Mucosa of descending colon (tissue), 3 donors: ENCODE data around the gene TMEM123. TPM values are rescaled to one million over a fixed set of nuclear protein-coding genes. Genes with fewer than 3 reads are reported as not detected.
A peak's percentile ranks its signal among the peaks of the same experiment; 100 is the strongest.

Source experiments
- ATAC-seq: fragments of 200-7000 bp; cut with Tn5 transposase; one replicate; pipeline ENCODE4 v1.9.1; 2020; ENCODE audit warnings: mild to moderate bottlenecking, moderate library complexity
- DNase-seq, 3 donors: peaks; one replicate each; pipeline ENCODE4 v3.0.0-alpha.2; 2020
- H3K36me3 ChIP-seq: fragments of 200-600 bp; one replicate; pipeline ENCODE4 v1.8.0; 2021; ENCODE audit warnings: low read depth, mild to moderate bottlenecking
- H3K4me1 ChIP-seq: fragments of 200-600 bp; one replicate; pipeline ENCODE4 v1.8.0; 2021; ENCODE audit warnings: low read depth, mild to moderate bottlenecking
- H3K4me3 ChIP-seq: fragments of 200-600 bp; one replicate; pipeline ENCODE4 v1.8.0; 2021; ENCODE audit warnings: mild to moderate bottlenecking
- H3K9me3 ChIP-seq: fragments of 200-600 bp; one replicate; pipeline ENCODE4 v1.8.0; 2021; ENCODE audit warnings: mild to moderate bottlenecking
- intact Hi-C, 2 donors: fragments of 100-400 bp; cut with DNase I in 1 of 2; cut with micrococcal nuclease in 1 of 2; formaldehyde crosslinking; loops; one replicate each; pipeline versions ENCODE4 v1.11.0 to v1.11.1; 2022; cut with DNase I, micrococcal nuclease
- total RNA-seq, 3 donors: library from RNA; stranded (reverse); fragmentation: NEBNext Ultra II Directional in 2 of 3; extraction: Animal tissue kit (Norgen Biotek cat#: 25700) in 2 of 3; gene quantifications; one replicate each; pipeline versions ENCODE4 v1.2.1 to v1.2.4, GENCODE V29; 2021 to 2023
- TF ChIP-seq, protein P1 (sequence below): fragments of 200-600 bp; IDR thresholded peaks from one replicate; pipeline ENCODE4 v1.8.0; 2022; ENCODE audit warnings: antibody characterized with exemption, mild to moderate bottlenecking
- donor health status: DM: no; HTN: no; CAD: no; lungs with moderate emphysema.
- donor health status: DM: no; HTN: no; CAD: no.
- donor health status: DM: no; HTN: yes; CAD: no.

The TMEM123 gene
- total RNA-seq, 3 donors from 2014 or later: 153 to 205 (median 157) TPM

DNA sequence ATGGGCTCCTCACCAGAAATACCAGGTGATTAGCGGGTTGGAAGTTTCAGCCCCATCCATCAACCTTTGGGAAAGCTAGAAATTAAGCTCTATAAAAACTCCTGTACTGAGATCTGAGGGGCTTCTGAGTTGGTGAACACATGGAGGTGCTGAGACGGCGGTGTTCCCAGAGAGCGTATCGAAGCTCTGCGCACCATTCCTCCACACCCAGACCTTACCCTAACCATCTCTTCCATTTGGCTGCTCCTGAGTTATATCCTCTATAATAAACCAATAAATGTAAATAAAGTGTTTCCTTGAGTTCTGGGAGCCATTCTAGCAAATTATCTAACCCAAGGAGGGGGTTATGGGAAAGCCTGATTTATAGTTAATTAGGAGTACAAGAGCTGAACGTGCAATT, 41.4 kb downstream of the TMEM123 start:
- DNase-seq (no peak), ATAC-seq (peak; percentile 22)
- Histone ChIP-seq H3K9me3 (no peaks in the 10 kb centered on the region), H3K4me3 (no peak overlapping the region), H3K4me1 (peaks cover 7% of the 10 kb centered on the region), H3K36me3 (no peaks in the 10 kb centered on the region)
- TF ChIP-seq, protein P1, sequence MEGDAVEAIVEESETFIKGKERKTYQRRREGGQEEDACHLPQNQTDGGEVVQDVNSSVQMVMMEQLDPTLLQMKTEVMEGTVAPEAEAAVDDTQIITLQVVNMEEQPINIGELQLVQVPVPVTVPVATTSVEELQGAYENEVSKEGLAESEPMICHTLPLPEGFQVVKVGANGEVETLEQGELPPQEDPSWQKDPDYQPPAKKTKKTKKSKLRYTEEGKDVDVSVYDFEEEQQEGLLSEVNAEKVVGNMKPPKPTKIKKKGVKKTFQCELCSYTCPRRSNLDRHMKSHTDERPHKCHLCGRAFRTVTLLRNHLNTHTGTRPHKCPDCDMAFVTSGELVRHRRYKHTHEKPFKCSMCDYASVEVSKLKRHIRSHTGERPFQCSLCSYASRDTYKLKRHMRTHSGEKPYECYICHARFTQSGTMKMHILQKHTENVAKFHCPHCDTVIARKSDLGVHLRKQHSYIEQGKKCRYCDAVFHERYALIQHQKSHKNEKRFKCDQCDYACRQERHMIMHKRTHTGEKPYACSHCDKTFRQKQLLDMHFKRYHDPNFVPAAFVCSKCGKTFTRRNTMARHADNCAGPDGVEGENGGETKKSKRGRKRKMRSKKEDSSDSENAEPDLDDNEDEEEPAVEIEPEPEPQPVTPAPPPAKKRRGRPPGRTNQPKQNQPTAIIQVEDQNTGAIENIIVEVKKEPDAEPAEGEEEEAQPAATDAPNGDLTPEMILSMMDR: no peak
- intact Hi-C loops: no loop called here

DNA sequence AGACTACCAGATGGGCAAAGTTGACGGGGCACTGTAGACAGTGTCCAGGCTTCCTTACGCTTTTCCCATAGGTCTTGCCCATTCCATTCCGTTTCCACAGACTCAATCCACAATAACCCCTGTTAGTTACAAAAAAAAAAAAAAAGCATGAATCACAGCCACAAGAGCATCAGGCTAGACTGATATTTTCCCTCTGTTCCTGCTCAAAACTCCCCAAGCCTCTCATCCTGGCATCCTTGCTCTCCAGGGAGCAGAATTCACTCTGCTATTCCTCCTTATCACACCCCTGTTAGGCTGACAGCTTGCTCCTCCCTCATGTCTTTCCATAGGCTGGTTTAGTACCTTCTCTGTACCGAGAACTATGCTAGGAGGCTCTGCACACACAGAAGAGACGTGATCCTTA, 42.2 kb downstream of the TMEM123 start:
- Histone ChIP-seq H3K4me3 (no peak overlapping the region), H3K9me3 (no peaks in the 10 kb centered on the region), H3K36me3 (no peaks in the 10 kb centered on the region), H3K4me1 (peaks cover 7% of the 10 kb centered on the region)
- TF ChIP-seq, protein P1: no peak
- no peak for ATAC-seq
- intact Hi-C loops: no loop called here
- DNase-seq: no peak

DNA sequence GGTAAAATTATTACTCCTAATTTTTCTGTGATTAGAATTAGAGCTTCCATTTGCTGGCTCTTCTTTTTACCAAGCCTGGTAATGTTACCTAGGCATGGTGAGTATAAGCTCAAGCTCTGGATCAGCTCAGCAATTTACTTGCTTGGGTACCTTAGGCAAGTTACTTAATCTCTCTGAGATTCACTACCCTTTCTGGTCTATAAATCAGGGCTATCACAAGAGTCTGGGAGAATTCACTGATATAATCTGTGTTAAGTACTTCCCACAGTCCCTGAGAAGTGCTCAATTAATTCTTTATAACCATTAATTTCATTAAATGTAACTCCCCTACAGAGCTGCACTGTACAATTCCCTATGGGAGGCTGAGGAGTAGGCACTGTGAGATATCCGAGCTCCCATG, 44.2 kb downstream of the TMEM123 start:
- ATAC-seq: no peak
- no peaks in the 10 kb centered on the region for H3K9me3 ChIP-seq
- TF ChIP-seq, protein P1: no peak
- no peak overlapping the region for H3K4me3 ChIP-seq
- DNase-seq: no peak
- no peaks in the 10 kb centered on the region for H3K4me1 ChIP-seq
- intact Hi-C loops: no loop called here
- H3K36me3 ChIP-seq: no peaks in the 10 kb centered on the region

DNA sequence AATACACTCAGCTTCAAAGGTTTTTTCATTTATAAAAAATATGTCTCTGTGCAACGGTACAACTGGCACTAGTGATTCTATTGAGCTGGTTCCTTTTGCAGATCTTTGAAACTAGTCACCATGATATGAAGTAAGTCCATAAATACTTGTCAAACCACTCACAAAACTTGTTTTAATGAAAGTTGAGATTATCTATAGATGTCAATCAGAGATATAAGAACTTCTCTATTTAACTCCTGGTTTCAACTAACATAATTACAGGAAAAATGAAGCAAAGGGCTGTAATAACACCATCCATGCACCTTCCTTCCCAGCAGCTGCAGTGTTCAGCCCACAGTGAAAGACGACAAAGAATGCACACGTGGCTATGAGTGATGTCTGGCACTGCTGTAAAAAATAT, 44.7 kb downstream of the TMEM123 start:
- no peak overlapping the region for H3K4me3 ChIP-seq
- no peaks in the 10 kb centered on the region for H3K36me3 ChIP-seq
- intact Hi-C loops: no loop called here
- no peaks in the 10 kb centered on the region for H3K4me1 ChIP-seq
- ATAC-seq: no peak
- H3K9me3 ChIP-seq: no peaks in the 10 kb centered on the region
- TF ChIP-seq, protein P1: no peak
- DNase-seq: no peak

DNA sequence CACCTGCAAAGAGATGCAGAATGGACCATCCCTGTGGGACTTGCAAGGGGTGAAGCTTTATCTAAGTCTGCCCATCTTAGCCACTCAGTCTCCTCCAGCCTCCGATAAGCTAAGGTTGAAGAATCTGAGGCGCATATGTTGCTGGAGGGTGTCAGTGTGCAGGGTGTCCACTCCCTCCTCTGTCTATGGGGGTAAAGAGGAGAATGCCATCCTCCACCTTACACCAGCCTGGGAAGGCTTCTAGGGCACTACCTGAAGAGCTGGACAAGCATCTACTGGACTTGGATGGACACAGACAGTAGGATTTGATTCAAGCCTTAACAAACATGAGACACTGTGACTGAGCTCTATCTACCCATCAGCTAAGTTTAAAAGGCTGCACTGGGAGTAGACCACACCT, 46.5 kb downstream of the TMEM123 start:
- ATAC-seq: no peak
- H3K4me3 ChIP-seq: no peak overlapping the region
- H3K9me3 ChIP-seq: no peaks in the 10 kb centered on the region
- TF ChIP-seq, protein P1: no peak
- intact Hi-C loops: no loop called here
- H3K36me3 ChIP-seq: peaks cover 1% of the 10 kb centered on the region
- no peaks in the 10 kb centered on the region for H3K4me1 ChIP-seq
- no peak for DNase-seq

DNA sequence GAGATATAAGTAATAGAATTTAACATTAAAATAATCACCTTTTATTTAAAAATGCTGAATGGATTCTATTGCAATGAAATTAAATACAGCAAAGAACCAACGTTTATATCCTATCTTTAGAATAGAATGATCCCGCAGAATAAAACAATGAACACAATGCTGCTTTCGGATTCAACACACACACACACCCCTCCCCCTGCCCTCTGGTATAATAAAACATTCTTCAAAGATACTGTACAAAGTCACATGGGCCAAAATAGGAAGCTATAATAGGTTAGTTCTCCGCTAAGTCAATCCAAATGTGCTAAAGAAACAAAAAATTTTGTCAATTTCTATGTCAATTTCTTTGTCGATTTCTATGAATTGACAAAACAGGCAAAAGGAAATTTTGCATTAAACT, 47.1 kb downstream of the TMEM123 start:
- DNase-seq (no peak), ATAC-seq (no peak)
- no peaks in the 10 kb centered on the region for H3K4me1 ChIP-seq
- TF ChIP-seq, protein P1: no peak
- intact Hi-C loops: no loop called here
- H3K4me3 ChIP-seq: no peak overlapping the region
- peaks cover 4% of the 10 kb centered on the region for H3K36me3 ChIP-seq
- no peaks in the 10 kb centered on the region for H3K9me3 ChIP-seq
